Measurements from ENCODE around the gene INSL3. TPM values are rescaled to one million over a fixed set of nuclear protein-coding genes. Genes with fewer than 3 reads are reported as not detected.

Gene INSL3
- total and polyA plus RNA-seq, 2 donors (not counting 3 experiments of a cell fraction or from before 2014, with no cell fraction given): not detected

DNA sequence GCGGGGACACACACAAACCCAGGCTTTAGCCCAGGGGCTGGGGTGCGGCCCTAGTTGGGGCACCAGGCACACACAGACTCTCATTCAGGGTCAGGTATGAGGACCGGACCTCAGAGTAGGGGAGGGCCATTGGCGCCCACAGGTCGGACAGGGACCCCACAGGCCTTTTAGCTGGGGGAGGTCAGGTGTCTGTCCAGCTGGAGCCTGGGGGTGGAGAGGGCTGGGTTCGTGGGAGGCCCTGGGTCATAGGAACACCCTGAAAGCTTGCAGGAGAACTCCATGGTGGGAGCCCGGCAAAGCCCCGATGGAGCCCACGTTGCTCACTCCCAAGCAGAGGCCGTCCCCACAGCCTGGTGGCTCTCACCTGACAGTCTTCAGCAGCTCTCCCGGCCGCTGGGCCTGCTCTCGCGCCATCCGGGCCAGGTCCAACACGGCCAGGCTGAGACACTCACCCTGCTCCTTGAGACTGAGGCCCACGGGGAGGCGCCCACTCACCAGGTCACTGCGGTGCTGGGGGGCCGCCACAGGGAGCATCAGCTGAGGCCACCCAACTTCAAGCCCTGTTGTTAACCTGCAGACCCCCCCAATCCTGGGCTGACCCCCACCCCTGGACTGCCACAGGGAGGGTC lies 21.5 kb upstream of the INSL3 start:
- Histone ChIP-seq H3K27me3 (ENCODE audit: control insufficient read depth in 2 of 2, insufficient read depth in 2 of 2, low read length in 2 of 2) (no peaks in the 10 kb centered on the region), H3K79me2 (ENCODE audit: control insufficient read depth, insufficient read depth, low read length) (no peaks in the 10 kb centered on the region), H3K9me1 (replicated peaks; ENCODE audit: control insufficient read depth, extremely low read depth, insufficient read depth, low read length) (no peaks in the 10 kb centered on the region), H3K27ac (ENCODE audit: insufficient read depth, low read depth, low read length) (no peak overlapping the region), H3K4me3 (replicated peaks in 1 of 3; ENCODE audit: insufficient read depth in 1 of 3, low read depth in 1 of 3, low read length in 3 of 3) (no peak overlapping the region), H3K4me2 (ENCODE audit: insufficient read depth, low read length) (peak overlapping the region; percentile 4), H2AFZ (ENCODE audit: low read depth, low read length) (peak overlapping the region; percentile 63), H3K9ac (replicated peaks; ENCODE audit: extremely low read depth, insufficient read depth, low read length) (no peak overlapping the region), H4K20me1 (replicated peaks; ENCODE audit: control insufficient read depth, extremely low read depth, insufficient read depth, low read length) (no peaks in the 10 kb centered on the region), H3K9me3 (replicated peaks; ENCODE audit: control insufficient read depth, insufficient read depth, low read length) (no peaks in the 10 kb centered on the region), H3K4me1 (ENCODE audit: control insufficient read depth, extremely low read depth, insufficient read depth, low read length) (peaks cover 9% of the 10 kb centered on the region), H3K36me3 (ENCODE audit: control insufficient read depth in 2 of 2, extremely low read depth in 1 of 2, insufficient read depth in 2 of 2, low read length in 2 of 2) (no peaks in the 10 kb centered on the region)
- dilution Hi-C loops (cut with MboI; ENCODE audit: extremely low pct_ligation_motif_present, low sequenced_read_pairs): no loop called here
- intact Hi-C loops (cut with micrococcal nuclease): no loop called here
- FAIRE-seq (no peak), DNase-seq (ENCODE audit: low read depth, low spot score) (no peak)
- ChIA-PET CTCF (no interaction called here), POLR2A (interaction anchor here (0.8 kb wide), 1 partner anchor 17 kb away, joined by 5 read pairs; the partner anchor contains the start of gene RPL18A)
- BruUV-seq (replicated peaks): no TSS peak
- TF ChIP-seq EZH2 (IDR thresholded peaks at IDR 0.05; ENCODE audit: borderline replicate concordance, low read depth, low read length, severe bottlenecking): no peak
- TF ChIP-seq GATA2 (IDR thresholded peaks at IDR 0.05; ENCODE audit: insufficient read depth, insufficient read length, low read depth, low read length): no peak
- no peak for TF ChIP-seq POLR2A (IDR thresholded peaks at IDR 0.05; ENCODE audit: low read depth, low read length)
- TF ChIP-seq FOS (IDR thresholded peaks at IDR 0.05; ENCODE audit: borderline replicate concordance, insufficient read depth, low read length): no peak
- TF ChIP-seq POLR2AphosphoS5 (IDR thresholded peaks at IDR 0.05; ENCODE audit: insufficient read depth, low read depth, low read length): no peak
- TF ChIP-seq, protein P1, sequence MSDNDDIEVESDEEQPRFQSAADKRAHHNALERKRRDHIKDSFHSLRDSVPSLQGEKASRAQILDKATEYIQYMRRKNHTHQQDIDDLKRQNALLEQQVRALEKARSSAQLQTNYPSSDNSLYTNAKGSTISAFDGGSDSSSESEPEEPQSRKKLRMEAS (IDR thresholded peaks at IDR 0.05; ENCODE audit: insufficient read depth, insufficient read length): no peak
- TF ChIP-seq, protein P2, sequence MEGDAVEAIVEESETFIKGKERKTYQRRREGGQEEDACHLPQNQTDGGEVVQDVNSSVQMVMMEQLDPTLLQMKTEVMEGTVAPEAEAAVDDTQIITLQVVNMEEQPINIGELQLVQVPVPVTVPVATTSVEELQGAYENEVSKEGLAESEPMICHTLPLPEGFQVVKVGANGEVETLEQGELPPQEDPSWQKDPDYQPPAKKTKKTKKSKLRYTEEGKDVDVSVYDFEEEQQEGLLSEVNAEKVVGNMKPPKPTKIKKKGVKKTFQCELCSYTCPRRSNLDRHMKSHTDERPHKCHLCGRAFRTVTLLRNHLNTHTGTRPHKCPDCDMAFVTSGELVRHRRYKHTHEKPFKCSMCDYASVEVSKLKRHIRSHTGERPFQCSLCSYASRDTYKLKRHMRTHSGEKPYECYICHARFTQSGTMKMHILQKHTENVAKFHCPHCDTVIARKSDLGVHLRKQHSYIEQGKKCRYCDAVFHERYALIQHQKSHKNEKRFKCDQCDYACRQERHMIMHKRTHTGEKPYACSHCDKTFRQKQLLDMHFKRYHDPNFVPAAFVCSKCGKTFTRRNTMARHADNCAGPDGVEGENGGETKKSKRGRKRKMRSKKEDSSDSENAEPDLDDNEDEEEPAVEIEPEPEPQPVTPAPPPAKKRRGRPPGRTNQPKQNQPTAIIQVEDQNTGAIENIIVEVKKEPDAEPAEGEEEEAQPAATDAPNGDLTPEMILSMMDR (IDR thresholded peaks at IDR 0.05; ENCODE audit: extremely low read depth in 1 of 2, insufficient read depth in 1 of 2, low read depth in 1 of 2, low read length in 2 of 2): no peak
- no peak for TF ChIP-seq JUN (IDR thresholded peaks at IDR 0.05; ENCODE audit: borderline replicate concordance, insufficient read depth, insufficient read length, low read depth)
